ENCODE measurements around the gene WDTC1. TPM values are rescaled to one million over a fixed set of nuclear protein-coding genes. Genes with fewer than 3 reads are reported as not detected.

WDTC1 gene
- polyA plus RNA-seq, 3 donors from 2014 or later: 3.2 to 16.4 (median 5.6) TPM

GRCh38 chr1:27318136-27318535, 83.7 kb downstream of the WDTC1 start:
- H3K27ac Mint-ChIP-seq: peak overlapping the region in 3 of 6 donors; percentile 11 to 42 (median 13)
- H3K27me3 Mint-ChIP-seq (ENCODE audit: low read depth in 3 of 3): peaks cover 4 to 18% (median 5%) of the 10 kb centered on the region in 3 donors
- H3K36me3 Mint-ChIP-seq: no peaks in the 10 kb centered on the region
- no peak overlapping the region for H3K4me3 Mint-ChIP-seq
- peaks cover 0 to 2% (median 0%) of the 10 kb centered on the region in 6 donors for H3K9me3 Mint-ChIP-seq
- no peak for DNase-seq
- H3K4me1 Mint-ChIP-seq: peaks cover 17 to 18% of the 10 kb centered on the region in 2 donors

- Mint-ChIP-seq H3K4me3 (no peak overlapping the region), H3K36me3 (no peaks in the 10 kb centered on the region), H3K27ac (no peak overlapping the region), H3K4me1 (peaks cover 21 to 23% of the 10 kb centered on the region in 2 donors), H3K27me3 (ENCODE audit: low read depth in 3 of 3) (peaks cover 4 to 18% (median 5%) of the 10 kb centered on the region in 3 donors), H3K9me3 (peaks cover 0 to 2% (median 0%) of the 10 kb centered on the region in 6 donors)
- DNase-seq: no peak
Observed at GRCh38 chr1:27318596-27318995, 84.2 kb downstream of the WDTC1 start.

- peak; percentile 96 to 97 (median 97) for DNase-seq
- Mint-ChIP-seq H3K36me3 (peaks cover 0 to 15% (median 0%) of the 10 kb centered on the region in 3 donors), H3K9me3 (peaks cover 0 to 2% (median 0%) of the 10 kb centered on the region in 6 donors), H3K4me3 (peak within 1 kb of the TSS; percentile 94 to 97 (median 96)), H3K4me1 (peaks cover 49 to 55% of the 10 kb centered on the region in 2 donors), H3K27me3 (ENCODE audit: low read depth in 3 of 3) (peaks cover 0 to 18% (median 5%) of the 10 kb centered on the region in 3 donors), H3K27ac (peak within 1 kb of the TSS; percentile 93 to 97 (median 95))
Observed at GRCh38 chr1:27321813-27322568, 87.6 kb downstream of the WDTC1 start, which contains the start of gene TMEM222. Gene TMEM222 (plus strand): TSS chr1:27322163. CDS start chr1:27322198, 35 bp downstream.

GRCh38 chr1:27322569-27323240, 88.3 kb downstream of the WDTC1 start:
- DNase-seq: no peak
- peak overlapping the region; percentile 93 to 97 (median 95) for H3K27ac Mint-ChIP-seq
- peaks cover 0 to 15% (median under 1%) of the 10 kb centered on the region in 3 donors for H3K36me3 Mint-ChIP-seq
- peaks cover 0 to 18% (median 5%) of the 10 kb centered on the region in 3 donors for H3K27me3 Mint-ChIP-seq (ENCODE audit: low read depth in 3 of 3)
- H3K4me3 Mint-ChIP-seq: peak overlapping the region; percentile 94 to 97 (median 96)
- peaks cover 51 to 60% of the 10 kb centered on the region in 2 donors for H3K4me1 Mint-ChIP-seq
- peaks cover 0 to 2% (median 0%) of the 10 kb centered on the region in 6 donors for H3K9me3 Mint-ChIP-seq

GRCh38 chr1:27325286-27325685, 90.9 kb downstream of the WDTC1 start:
- no peak for DNase-seq
- peaks cover 64 to 79% of the 10 kb centered on the region in 2 donors for H3K4me1 Mint-ChIP-seq
- peak overlapping the region in 2 of 6 donors; percentile 20 to 68 for H3K27ac Mint-ChIP-seq
- H3K9me3 Mint-ChIP-seq: no peaks in the 10 kb centered on the region
- peak overlapping the region in 1 of 5 donors; percentile 12 for H3K4me3 Mint-ChIP-seq
- H3K36me3 Mint-ChIP-seq: peaks cover 0 to 15% (median 6%) of the 10 kb centered on the region in 3 donors
- H3K27me3 Mint-ChIP-seq (ENCODE audit: low read depth in 3 of 3): peaks cover 0 to 10% (median 5%) of the 10 kb centered on the region in 3 donors

GRCh38 chr1:27327964-27328363, 93.5 kb downstream of the WDTC1 start:
- Mint-ChIP-seq H3K4me1 (peaks cover 74 to 90% of the 10 kb centered on the region in 2 donors), H3K27me3 (ENCODE audit: low read depth in 3 of 3) (peaks cover 0 to 1% (median 0%) of the 10 kb centered on the region in 3 donors), H3K9me3 (no peaks in the 10 kb centered on the region), H3K27ac (peak overlapping the region in 3 of 6 donors; percentile 16 to 74 (median 71)), H3K36me3 (peaks cover 2 to 19% (median 6%) of the 10 kb centered on the region in 3 donors), H3K4me3 (no peak overlapping the region)
- no peak for DNase-seq

GRCh38 chr1:27330786-27331185, 96.4 kb downstream of the WDTC1 start:
- Mint-ChIP-seq H3K27me3 (ENCODE audit: low read depth in 3 of 3) (peaks cover 0 to 1% (median 0%) of the 10 kb centered on the region in 3 donors), H3K4me1 (peaks cover 60 to 69% of the 10 kb centered on the region in 2 donors), H3K36me3 (peaks cover 6 to 24% (median 9%) of the 10 kb centered on the region in 3 donors), H3K9me3 (no peaks in the 10 kb centered on the region), H3K27ac (peak overlapping the region in 4 of 6 donors; percentile 2 to 77 (median 44)), H3K4me3 (no peak overlapping the region)
- no peak for DNase-seq

GRCh38 chr1:27331426-27331825, 97.0 kb downstream of the WDTC1 start:
- Mint-ChIP-seq H3K9me3 (no peaks in the 10 kb centered on the region), H3K27me3 (ENCODE audit: low read depth in 3 of 3) (peaks cover 0 to 1% (median 0%) of the 10 kb centered on the region in 3 donors), H3K4me3 (no peak overlapping the region), H3K4me1 (peaks cover 54 to 63% of the 10 kb centered on the region in 2 donors), H3K36me3 (peaks cover 6 to 21% (median 9%) of the 10 kb centered on the region in 3 donors), H3K27ac (peak overlapping the region in 3 of 6 donors; percentile 55 to 77 (median 63))
- no peak for DNase-seq

GRCh38 chr1:27331922-27332321, 97.5 kb downstream of the WDTC1 start:
- Mint-ChIP-seq H3K4me3 (peak overlapping the region in 1 of 5 donors; percentile 36), H3K27me3 (ENCODE audit: low read depth in 3 of 3) (peaks cover 0 to 1% (median 0%) of the 10 kb centered on the region in 3 donors), H3K4me1 (peaks cover 50 to 58% of the 10 kb centered on the region in 2 donors), H3K27ac (peak overlapping the region in 4 of 6 donors; percentile 63 to 88 (median 80)), H3K36me3 (peaks cover 6 to 25% (median 9%) of the 10 kb centered on the region in 3 donors), H3K9me3 (no peaks in the 10 kb centered on the region)
- DNase-seq: no peak

GRCh38 chr1:27332536-27333281, 98.3 kb downstream of the WDTC1 start:
- H3K4me3 Mint-ChIP-seq: peak overlapping the region in 2 of 5 donors; percentile 3 to 50
- peaks cover 47 to 52% of the 10 kb centered on the region in 2 donors for H3K4me1 Mint-ChIP-seq
- no peaks in the 10 kb centered on the region for H3K9me3 Mint-ChIP-seq
- peaks cover 5 to 25% (median 9%) of the 10 kb centered on the region in 3 donors for H3K36me3 Mint-ChIP-seq
- peak overlapping the region; percentile 49 to 88 (median 74) for H3K27ac Mint-ChIP-seq
- H3K27me3 Mint-ChIP-seq (ENCODE audit: low read depth in 3 of 3): peaks cover 0 to 1% (median 0%) of the 10 kb centered on the region in 3 donors
- peak; percentile 65 to 69 (median 68) for DNase-seq

GRCh38 chr1:27333717-27334279, 99.4 kb downstream of the WDTC1 start:
- H3K4me1 Mint-ChIP-seq: peaks cover 40 to 42% of the 10 kb centered on the region in 2 donors
- H3K27me3 Mint-ChIP-seq (ENCODE audit: low read depth in 3 of 3): no peaks in the 10 kb centered on the region
- H3K9me3 Mint-ChIP-seq: no peaks in the 10 kb centered on the region
- no peak overlapping the region for H3K4me3 Mint-ChIP-seq
- peaks cover 0 to 25% (median 9%) of the 10 kb centered on the region in 3 donors for H3K36me3 Mint-ChIP-seq
- DNase-seq: no peak
- H3K27ac Mint-ChIP-seq: peak overlapping the region in 2 of 6 donors; percentile 45 to 72

- H3K9me3 Mint-ChIP-seq: no peaks in the 10 kb centered on the region
- H3K36me3 Mint-ChIP-seq: peaks cover 0 to 25% (median 9%) of the 10 kb centered on the region in 3 donors
- no peak overlapping the region for H3K27ac Mint-ChIP-seq
- H3K4me3 Mint-ChIP-seq: no peak overlapping the region
- peaks cover 45% of the 10 kb centered on the region in 2 donors for H3K4me1 Mint-ChIP-seq
- peaks cover 0 to 5% (median 0%) of the 10 kb centered on the region in 3 donors for H3K27me3 Mint-ChIP-seq (ENCODE audit: low read depth in 3 of 3)
- no peak for DNase-seq
Observed at GRCh38 chr1:27335506-27336422, 101.3 kb downstream of the WDTC1 start.

Data from immature natural killer cell (primary cell).